B cell (primary cell): ENCODE measurements around the gene GPR158. TPM values are rescaled to one million over a fixed set of nuclear protein-coding genes. Genes with fewer than 3 reads are reported as not detected.

Experiments
- ATAC-seq: fragments of 200-7000 bp; cut with Tn5 transposase; one replicate; pipeline ENCODE4 v1.10.0; 2021; ENCODE audit warnings: low read depth, mild to moderate bottlenecking, moderate number of reproducible peaks, moderate library complexity
- CTCF ChIA-PET: fragments of 350-600 bp; sonication (Branson Sonifier 250); formaldehyde crosslinking; loops from one replicate; lab custom pipeline; 2021; ENCODE audit warnings: antibody characterized with exemption, inconsistent platforms; lab: Charles Lee
- POLR2A ChIA-PET: fragments of 350-600 bp; sonication (Branson Sonifier 250); formaldehyde crosslinking; loops from one replicate; lab custom pipeline; 2021; ENCODE audit warnings: antibody characterized with exemption; lab: Charles Lee
- DNase-seq: peaks from one replicate; pipeline ENCODE4 v3.0.0; 2013
- H2AFZ ChIP-seq: 2 replicates; pipeline ENCODE4 v1.6.1; 2012; ENCODE audit warnings: mild to moderate bottlenecking, low read depth, low read length; ENCODE audit not compliant: insufficient read depth, poor library complexity, severe bottlenecking
- H3K27ac ChIP-seq, 2 donors: 1 replicate in 1 of 2; 2 replicates in 1 of 2; pipeline ENCODE4 v1.5.1; 2012 to 2013; ENCODE audit warnings: low read length in 2 of 2, mild to moderate bottlenecking in 2 of 2, moderate library complexity in 1 of 2
- H3K27me3 ChIP-seq, 4 experiments: fragments of 200-600 bp in 1 of 4; sonication (generic) in 1 of 4; replicated peaks in 1 of 4; 1 replicate in 2 of 4; 2 replicates in 2 of 4; pipeline versions ENCODE4 v1.6.1 to v1.7.0; 2013 to 2016; ENCODE audit warnings: low read length in 3 of 4, mild to moderate bottlenecking in 2 of 4, mixed read lengths in 1 of 4, moderate library complexity in 1 of 4; ENCODE audit not compliant: insufficient read depth in 4 of 4, control insufficient read depth in 3 of 4; ENCODE audit errors: control extremely low read depth in 1 of 4
- H3K36me3 ChIP-seq, 2 experiments: replicated peaks in 1 of 2; 1 replicate in 1 of 2; 2 replicates in 1 of 2; pipeline versions ENCODE4 v1.6.1 to v1.7.1; 2013; ENCODE audit warnings: low read length in 1 of 2; ENCODE audit not compliant: insufficient read depth in 2 of 2, control insufficient read depth in 1 of 2; ENCODE audit errors: control extremely low read depth in 1 of 2, extremely low read depth in 1 of 2
- H3K4me1 ChIP-seq, 2 donors: fragments of 200-600 bp in 1 of 2; sonication (generic) in 1 of 2; 1 replicate in 1 of 2; 2 replicates in 1 of 2; pipeline versions ENCODE4 v1.5.1 to v1.6.1; 2013 to 2017; ENCODE audit warnings: low read length in 2 of 2; ENCODE audit not compliant: control insufficient read depth in 2 of 2, insufficient read depth in 2 of 2
- H3K4me2 ChIP-seq: replicated peaks from 2 replicates; pipeline ENCODE3; 2012; ENCODE audit warnings: mild to moderate bottlenecking, low read depth, low read length; ENCODE audit not compliant: poor library complexity, severe bottlenecking
- H3K4me3 ChIP-seq, 5 experiments: fragments of 200-600 bp in 1 of 5; sonication (generic) in 1 of 5; 1 replicate in 3 of 5; 2 replicates in 2 of 5; pipeline versions ENCODE4 v1.5.1 to v1.7.0; 2011 to 2016; ENCODE audit warnings: low read length in 4 of 5, mild to moderate bottlenecking in 4 of 5, low read depth in 2 of 5, control low read depth in 1 of 5, moderate library complexity in 1 of 5; ENCODE audit not compliant: insufficient read depth in 1 of 5; ENCODE audit errors: control extremely low read depth in 1 of 5, extremely low read depth in 1 of 5
- H3K79me2 ChIP-seq: fragments of 200-600 bp; sonication (generic); one replicate; pipeline ENCODE4 v1.6.0; 2016; ENCODE audit warnings: low read length; ENCODE audit not compliant: control insufficient read depth, insufficient read depth
- H3K9ac ChIP-seq: fragments of 200-600 bp; sonication (generic); 2 replicates; pipeline ENCODE4 v1.6.1; 2017; ENCODE audit warnings: mild to moderate bottlenecking, low read length, moderate library complexity
- H3K9me3 ChIP-seq, 3 donors: one replicate each; pipeline versions ENCODE4 v1.6.1 to v1.7.1; 2013; ENCODE audit warnings: low read length in 2 of 3; ENCODE audit not compliant: control insufficient read depth in 2 of 3, insufficient read depth in 1 of 3; ENCODE audit errors: control extremely low read depth in 1 of 3
- H4K20me1 ChIP-seq: 2 replicates; pipeline ENCODE4 v1.6.0; 2012; ENCODE audit warnings: mild to moderate bottlenecking, low read length; ENCODE audit not compliant: insufficient read depth, control insufficient read depth, poor library complexity, severe bottlenecking
- H3K27ac Mint-ChIP-seq: one replicate; pipeline ENCODE4 v1.8.0; 2021; ENCODE audit warnings: mixed read lengths
- H3K27me3 Mint-ChIP-seq: one replicate; pipeline ENCODE4 v1.8.0; 2021; ENCODE audit warnings: mixed read lengths
- H3K4me1 Mint-ChIP-seq: one replicate; pipeline ENCODE4 v1.8.0; 2021; ENCODE audit warnings: mixed read lengths
- H3K4me3 Mint-ChIP-seq: one replicate; pipeline ENCODE4 v1.8.0; 2021; ENCODE audit warnings: mixed read lengths
- H3K9me3 Mint-ChIP-seq: one replicate; pipeline ENCODE4 v1.8.0; 2022; ENCODE audit warnings: mixed read lengths; ENCODE audit not compliant: insufficient read depth
- CTCF ChIP-seq: fragments of 200-600 bp; IDR thresholded peaks from one replicate; pipeline ENCODE4 v1.8.0; 2022; ENCODE audit warnings: antibody characterized with exemption, mild to moderate bottlenecking
- EZH2 ChIP-seq: IDR thresholded peaks from 2 replicates; pipeline ENCODE4 v1.6.1; 2012; ENCODE audit warnings: borderline replicate concordance, low read depth, mild to moderate bottlenecking, moderate library complexity, low read length; ENCODE audit not compliant: insufficient read depth, poor library complexity, severe bottlenecking
- WGBS: methylation state at CpG from one replicate; pipeline ENCODE4 v1.1.5; 2013; ENCODE audit warnings: missing lambda C conversion rate; ENCODE audit not compliant: insufficient coverage; 5-methylcytosine and 5-hydroxymethylcytosine counted together
- intact Hi-C: fragments of 100-400 bp; cut with micrococcal nuclease; formaldehyde crosslinking; loops from one replicate; pipeline ENCODE4 v1.10.0; 2022
- polyA plus RNA-seq: library from polyadenylated mRNA; depleted of rRNA; stranded (reverse); fragments of >200 nt; gene quantifications from 2 replicates; pipeline ENCODE4 v1.2.3, GENCODE V29; 2012
- total RNA-seq, 2 donors: library from RNA; stranded (reverse); fragments of 120-200 nt in 1 of 2; gene quantifications; 1 replicate in 1 of 2; 2 replicates in 1 of 2; pipeline versions ENCODE4 v1.2.3 to v1.2.4, GENCODE V29; 2013 to 2022

Gene GPR158
- total and polyA plus RNA-seq, 2 donors (not counting 1 experiment from before 2014, with no cell fraction given): not detected

GRCh38 chr10:25504306-25504705 is 329.5 kb downstream of the GPR158 start:
- Mint-ChIP-seq H3K27ac (no peak overlapping the region), H3K9me3 (no peaks in the 10 kb centered on the region), H3K27me3 (no peaks in the 10 kb centered on the region), H3K4me3 (no peak overlapping the region), H3K4me1 (no peaks in the 10 kb centered on the region)
- Histone ChIP-seq H3K27me3 (no peaks in the 10 kb centered on the region), H3K79me2 (no peaks in the 10 kb centered on the region), H3K27ac (no peak overlapping the region), H3K9ac (no peak overlapping the region), H3K9me3 (no peaks in the 10 kb centered on the region), H3K4me2 (no peak overlapping the region), H3K4me3 (no peak overlapping the region), H3K4me1 (no peaks in the 10 kb centered on the region), H2AFZ (no peak overlapping the region), H3K36me3 (no peaks in the 10 kb centered on the region), H4K20me1 (no peaks in the 10 kb centered on the region)
- no peak for TF ChIP-seq EZH2
- no peak for TF ChIP-seq CTCF
- CTCF ChIA-PET: no interaction called here
- POLR2A ChIA-PET: no interaction called here
- WGBS: 86% methylated on average over 2 of the region's 3 CpGs
- intact Hi-C loops: no loop called here
- ATAC-seq (no peak), DNase-seq (no peak)

- Histone ChIP-seq H3K36me3 (no peaks in the 10 kb centered on the region), H3K27me3 (no peaks in the 10 kb centered on the region), H4K20me1 (no peaks in the 10 kb centered on the region), H3K4me3 (no peak overlapping the region), H3K9ac (no peak overlapping the region), H2AFZ (no peak overlapping the region), H3K27ac (no peak overlapping the region), H3K4me2 (no peak overlapping the region), H3K79me2 (no peaks in the 10 kb centered on the region), H3K9me3 (no peaks in the 10 kb centered on the region), H3K4me1 (no peaks in the 10 kb centered on the region)
- 67% methylated on average over 1 of the region's 3 CpGs for WGBS
- intact Hi-C loops: no loop called here
- ATAC-seq (no peak), DNase-seq (no peak)
- CTCF ChIA-PET: no interaction called here
- no peak for TF ChIP-seq EZH2
- no peak for TF ChIP-seq CTCF
- Mint-ChIP-seq H3K9me3 (no peaks in the 10 kb centered on the region), H3K4me3 (no peak overlapping the region), H3K27ac (no peak overlapping the region), H3K27me3 (no peaks in the 10 kb centered on the region), H3K4me1 (no peaks in the 10 kb centered on the region)
- POLR2A ChIA-PET: no interaction called here
These were observed 330.0 kb downstream of the GPR158 start for GRCh38 chr10:25504838-25505237.
